Islet of Langerhans (tissue), 1 donor: Measurements from ENCODE around the gene PRR20G.
"Not testable (repeated sequence)": the region's sequence is repeated elsewhere in the genome, so short reads cannot be mapped to it uniquely, and the experiment has no call there.

ENCODE experiments used
- FAIRE-seq: peaks from one replicate; lab custom pipeline; 2011; peaks lifted over from hg19 to GRCh38; lab: Jason Lieb, UNC

Gene PRR20G

DNA sequence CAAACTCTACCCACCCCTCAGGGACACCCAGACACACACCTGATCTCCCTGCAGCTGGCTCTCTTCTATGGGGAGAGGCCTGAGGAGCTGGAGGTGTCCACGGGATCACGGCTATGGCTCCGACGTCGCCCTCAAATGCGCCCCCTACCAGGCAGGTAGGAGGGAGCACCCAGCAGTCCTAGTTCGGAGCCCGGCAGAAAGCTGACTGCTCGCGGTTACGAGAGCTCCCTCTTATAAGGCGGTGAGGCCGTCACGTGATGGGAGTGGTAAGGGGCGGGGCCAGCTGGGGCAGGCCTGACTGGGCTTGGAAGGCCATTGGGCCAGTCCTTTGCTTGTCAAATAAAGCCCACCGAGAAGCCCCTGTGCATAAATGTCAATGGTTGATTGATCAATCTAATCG is at the start of gene PRR20G:
Gene PRR20G, minus strand, starts transcription at position 207 of the 400 bp plus-strand sequence. CDS start 681 bp downstream, outside the sequence.
- FAIRE-seq: no peak

GRCh38 chr3:127337001-127337400 is 49.2 kb upstream of the PRR20G start:
- no peak for FAIRE-seq

- no peak for FAIRE-seq
These were observed 48.3 kb upstream of the PRR20G start for GRCh38 chr3:127336101-127336500.

DNA sequence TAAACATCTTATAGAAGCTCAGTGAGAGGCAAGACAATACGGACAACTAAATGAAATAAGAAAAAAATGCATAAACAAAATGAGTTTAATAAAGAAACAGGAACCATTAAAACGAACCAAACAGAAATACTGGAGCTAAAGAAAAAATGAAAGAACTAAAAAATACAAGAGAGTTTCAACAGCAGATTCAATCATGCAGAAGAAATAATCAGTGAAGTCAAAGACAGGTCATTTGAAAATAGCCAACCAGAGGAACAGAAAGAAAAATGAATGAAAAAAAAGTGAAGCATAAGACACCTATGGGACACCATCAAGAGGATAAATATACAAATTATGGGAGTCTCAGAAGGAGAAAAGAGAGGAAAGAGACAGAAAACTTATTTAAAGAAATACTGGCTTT is 42.5 kb upstream of the PRR20G start:
- no peak for FAIRE-seq

GRCh38 chr3:127329631-127330285 is 41.9 kb upstream of the PRR20G start:
- no peak for FAIRE-seq

DNA sequence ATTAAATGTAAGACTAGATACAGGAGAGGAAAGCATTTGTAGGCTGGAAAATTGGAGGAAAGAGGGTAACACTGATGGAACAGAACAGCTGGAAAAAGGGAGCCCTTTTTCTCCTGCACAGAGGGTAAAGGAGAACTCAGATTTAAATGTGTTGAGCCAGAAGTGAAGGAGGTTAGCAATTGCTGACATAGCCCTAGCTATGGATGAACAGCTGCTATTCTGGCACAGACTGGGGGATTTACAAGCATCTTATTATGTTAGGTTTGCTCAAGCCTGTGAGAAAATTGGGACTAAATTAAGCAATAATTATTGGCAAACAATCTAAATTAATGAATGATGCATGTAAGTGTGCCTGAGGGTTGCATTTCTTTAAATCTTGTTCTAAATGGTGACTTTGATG is 40.6 kb upstream of the PRR20G start:
- FAIRE-seq: no peak

DNA sequence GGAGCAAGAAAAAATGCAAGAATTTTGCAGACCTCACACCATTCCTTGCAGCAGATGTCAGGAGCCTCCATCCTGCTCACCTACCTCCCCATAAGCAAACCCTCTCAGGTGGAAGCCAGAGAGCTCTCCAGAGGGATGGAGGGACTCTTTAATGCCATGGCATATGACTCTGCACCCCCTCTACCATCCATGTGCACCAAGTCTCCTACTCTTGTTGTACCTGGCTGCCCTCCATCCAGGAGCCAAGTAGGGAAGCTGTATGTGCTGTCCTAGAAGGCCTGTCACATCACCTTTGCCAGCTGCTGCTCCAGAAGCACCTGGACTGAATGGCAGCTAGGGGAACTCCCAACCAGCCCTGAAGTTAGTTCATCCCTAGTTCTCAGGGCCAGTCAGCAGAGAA is 38.5 kb upstream of the PRR20G start:
- no peak for FAIRE-seq

DNA sequence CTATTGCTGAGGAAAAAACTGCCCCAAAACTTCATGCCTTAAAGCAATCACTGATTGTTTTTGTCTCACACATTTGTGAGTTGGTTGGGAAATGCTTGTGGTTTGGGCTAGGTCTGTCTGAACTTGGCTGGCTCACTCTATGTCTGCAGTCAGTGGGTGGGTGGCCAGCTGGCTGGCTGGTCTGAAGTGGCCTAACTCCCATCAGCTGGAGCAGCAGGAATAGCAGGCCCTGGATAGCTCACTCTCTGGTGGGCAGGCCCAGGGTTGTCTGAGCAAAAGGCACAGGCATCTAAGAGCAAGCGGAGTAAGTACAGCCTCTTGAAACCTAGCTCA is 37.7 kb upstream of the PRR20G start:
- FAIRE-seq: no peak

- FAIRE-seq: no peak
These were observed 37.2 kb upstream of the PRR20G start for GRCh38 chr3:127324913-127325628.

GRCh38 chr3:127324076-127324475 is 36.2 kb upstream of the PRR20G start:
- no peak for FAIRE-seq

- no peak for FAIRE-seq
These were observed 35.7 kb upstream of the PRR20G start for GRCh38 chr3:127323581-127323980.

DNA sequence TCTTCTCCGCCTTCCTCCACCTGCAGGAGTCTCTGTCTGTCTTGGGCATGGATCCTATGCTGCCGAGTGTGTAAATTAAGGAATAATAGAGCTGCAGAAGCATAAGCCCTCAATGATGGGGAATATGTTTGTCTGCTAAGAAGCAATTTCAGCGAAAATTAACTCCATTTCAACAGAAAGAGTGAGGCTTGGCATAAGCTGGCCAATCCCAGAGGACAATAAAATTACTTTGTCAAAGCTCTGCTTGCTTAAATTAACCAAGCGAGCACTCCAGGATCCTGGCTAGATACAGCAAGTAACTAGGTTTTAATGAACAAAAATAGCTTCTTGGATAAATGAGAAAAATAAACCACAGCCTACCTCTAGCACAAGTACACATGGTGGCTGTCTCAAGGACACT is 33.5 kb upstream of the PRR20G start:
- no peak for FAIRE-seq

GRCh38 chr3:127320529-127321121 is 32.8 kb upstream of the PRR20G start:
- no peak for FAIRE-seq

DNA sequence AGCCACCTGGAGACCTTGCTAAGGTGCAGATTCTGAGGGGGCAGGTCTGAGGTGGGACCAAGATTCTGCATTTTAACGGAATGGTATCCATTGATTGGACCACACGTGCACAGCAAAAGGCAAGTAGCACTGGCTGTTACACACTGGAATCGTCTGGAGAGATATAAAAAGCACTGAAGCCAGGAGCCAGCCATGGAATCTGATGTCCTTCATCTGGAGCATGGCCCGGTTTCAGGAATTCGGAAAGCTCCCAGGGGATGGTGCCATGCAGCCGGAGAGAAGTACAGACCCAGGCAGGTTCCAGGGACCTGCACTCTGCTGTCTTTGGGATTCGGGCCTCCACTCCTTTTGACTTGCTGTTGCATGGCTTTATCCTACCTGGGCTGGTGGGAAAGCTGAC is 28.8 kb upstream of the PRR20G start:
- FAIRE-seq: no peak

DNA sequence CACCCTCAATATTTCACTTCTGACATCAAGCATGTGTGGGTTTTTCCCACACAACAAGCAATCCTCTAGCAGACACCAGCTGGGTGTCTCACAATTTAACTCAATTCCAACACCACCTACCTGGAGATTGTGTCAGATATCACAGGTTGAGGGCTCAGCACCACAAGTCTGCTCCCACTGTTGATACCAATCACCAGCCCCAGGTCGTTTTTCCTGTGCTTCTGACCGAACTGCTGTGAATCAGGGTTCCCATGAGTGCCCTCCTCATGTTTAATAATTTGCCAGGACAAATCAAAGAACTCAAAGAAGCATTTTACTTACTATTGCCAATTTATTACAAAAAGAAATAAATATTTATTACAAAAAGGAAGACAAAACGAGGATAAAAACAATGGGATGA is 25.0 kb upstream of the PRR20G start:
- no peak for FAIRE-seq

- not testable (repeated sequence) for FAIRE-seq
These were observed 21.0 kb upstream of the PRR20G start for GRCh38 chr3:127308821-127309220.

GRCh38 chr3:127307916-127308315 is 20.1 kb upstream of the PRR20G start:
- no peak for FAIRE-seq

- no peak for FAIRE-seq
These were observed 19.4 kb upstream of the PRR20G start for GRCh38 chr3:127307112-127307835.

GRCh38 chr3:127306361-127307111 is 18.7 kb upstream of the PRR20G start:
- FAIRE-seq: no peak

GRCh38 chr3:127305499-127306060 is 17.7 kb upstream of the PRR20G start:
- no peak for FAIRE-seq

- no peak for FAIRE-seq
These were observed 16.4 kb upstream of the PRR20G start for GRCh38 chr3:127304121-127304744.

DNA sequence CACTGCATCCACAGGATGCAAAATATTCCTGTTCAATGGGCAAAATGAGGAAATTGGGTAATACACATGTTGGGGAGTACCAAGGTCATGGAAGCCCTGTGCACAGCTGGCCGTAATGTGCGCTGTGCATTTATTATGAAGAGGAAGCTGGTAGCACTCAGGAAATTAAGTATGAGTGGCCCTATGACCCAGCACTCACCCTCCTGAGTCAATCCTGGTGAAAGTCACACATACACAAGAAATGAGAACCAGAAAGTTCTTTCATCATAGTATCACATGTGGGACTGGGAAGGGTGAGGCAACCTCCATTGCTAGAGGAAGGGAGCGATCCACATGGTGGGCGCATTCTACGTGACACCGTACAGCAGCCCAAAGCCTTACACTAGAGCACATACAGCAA is 11.4 kb upstream of the PRR20G start:
- FAIRE-seq: no peak
